Panc1 (cell line): ENCODE data around the gene ADK. TPM values are rescaled to one million over a fixed set of nuclear protein-coding genes. Genes with fewer than 3 reads are reported as not detected.

ENCODE experiments used
- ATAC-seq: fragments of 200-7000 bp; cut with Tn5 transposase; 2 replicates; pipeline ENCODE4 v1.9.1; 2020; ENCODE audit warnings: mild to moderate bottlenecking, moderate library complexity
- BruUV-seq: library from RNA; stranded (reverse); fragments of 400-500 nt; replicated peaks from 2 replicates; lab custom pipeline; 2021; lab: Mats Ljungman, UMichigan
- CTCF ChIA-PET: fragments of 300-600 bp; sonication (Branson Sonifier 250); formaldehyde crosslinking; loops from one replicate; lab custom pipeline; 2022; ENCODE audit warnings: antibody characterized with exemption; lab: Charles Lee
- POLR2A ChIA-PET: fragments of 300-600 bp; sonication (Branson Sonifier 250); formaldehyde crosslinking; loops from one replicate; lab custom pipeline; 2022; ENCODE audit warnings: antibody characterized with exemption; lab: Charles Lee
- DNase-seq: peaks from one replicate; pipeline ENCODE4 v3.0.0-alpha.2; 2010; ENCODE audit warnings: low read depth, low spot score
- H3K27ac ChIP-seq: 2 replicates; pipeline ENCODE4 v1.5.1; 2011; ENCODE audit warnings: mild to moderate bottlenecking, low read length, inconsistent platforms
- H3K27me3 ChIP-seq: fragments of 200-500 bp; sonication (Bioruptor generic); 2 replicates; pipeline ENCODE4 v1.6.0; 2014; ENCODE audit warnings: low read length, inconsistent platforms; ENCODE audit not compliant: control insufficient read depth, insufficient read depth
- H3K36me3 ChIP-seq: fragments of 200-500 bp; sonication (Bioruptor generic); 2 replicates; pipeline ENCODE4 v1.5.1; 2014; ENCODE audit warnings: inconsistent platforms, mild to moderate bottlenecking, low read length, moderate library complexity; ENCODE audit not compliant: control insufficient read depth, insufficient read depth
- H3K4me1 ChIP-seq: 2 replicates; pipeline ENCODE4 v1.5.1; 2011; ENCODE audit warnings: inconsistent platforms, mild to moderate bottlenecking, low read length, moderate library complexity; ENCODE audit not compliant: control insufficient read depth, insufficient read depth
- H3K4me3 ChIP-seq, 2 experiments: 2 replicates each; pipeline ENCODE4 v1.5.1; 2011 to 2012; ENCODE audit warnings: low read depth in 2 of 2, low read length in 2 of 2, mild to moderate bottlenecking in 2 of 2, inconsistent platforms in 1 of 2, moderate library complexity in 1 of 2
- H3K9me3 ChIP-seq: fragments of 200-500 bp; sonication (Bioruptor generic); 2 replicates; pipeline ENCODE4 v1.5.1; 2014; ENCODE audit warnings: low read depth, mild to moderate bottlenecking, inconsistent platforms, low read length, moderate library complexity; ENCODE audit not compliant: control insufficient read depth, insufficient read depth
- CTCF ChIP-seq: fragments of 450-650 bp; IDR thresholded peaks from 2 replicates; pipeline ENCODE4 v1.5.1; 2017; ENCODE audit warnings: mild to moderate bottlenecking
- POLR2AphosphoS5 ChIP-seq: IDR thresholded peaks from 2 replicates; pipeline ENCODE4 v1.6.1; 2012; ENCODE audit warnings: mild to moderate bottlenecking, low read depth, low read length, moderate library complexity
- REST ChIP-seq, 2 experiments: IDR thresholded peaks; 2 replicates each; pipeline ENCODE4 v1.6.1; 2011 to 2012; ENCODE audit warnings: low read depth in 2 of 2, control low read depth in 1 of 2, low read length in 1 of 2, mild to moderate bottlenecking in 1 of 2, moderate library complexity in 1 of 2; ENCODE audit not compliant: insufficient read depth in 1 of 2
- SIN3A ChIP-seq: IDR thresholded peaks from 2 replicates; pipeline ENCODE4 v1.6.1; 2012; ENCODE audit warnings: low read depth, mild to moderate bottlenecking, low read length, moderate library complexity, borderline replicate concordance; ENCODE audit not compliant: insufficient read depth
- TCF7L2 ChIP-seq: IDR thresholded peaks from 2 replicates; pipeline ENCODE4 v1.6.1; 2011; ENCODE audit warnings: mild to moderate bottlenecking, low read depth, low read length, inconsistent platforms
- in situ Hi-C: cut with HindIII; loops from 2 replicates; pipeline ENCODE4 v1.10.0; 2016; ENCODE audit warnings: low sequenced_read_pairs, low pct_unique_long_range_greater_than_20kb
- intact Hi-C: fragments of 100-400 bp; cut with micrococcal nuclease; formaldehyde crosslinking; loops from one replicate; pipeline ENCODE4 v1.10.0; 2022; ENCODE audit not compliant: unreplicated experiment
- total RNA-seq: library from RNA; stranded (reverse); gene quantifications from one replicate; pipeline ENCODE4 v1.2.1, GENCODE V29; 2021; ENCODE audit not compliant: unreplicated experiment

The ADK gene
- total RNA-seq, 1 experiment from 2014 or later = 64.5 TPM

- BruUV-seq = no TSS peak
- CTCF ChIA-PET = no interaction called here
- POLR2A ChIA-PET = no interaction called here
These were observed 451.6 kb downstream of the ADK start for GRCh38 chr10:74602576-74602975.

GRCh38 chr10:74610299-74610698 lies 459.3 kb downstream of the ADK start:
- Histone ChIP-seq H3K4me3 (no peak overlapping the region), H3K27ac (no peak overlapping the region), H3K36me3 (no peaks in the 10 kb centered on the region), H3K4me1 (no peaks in the 10 kb centered on the region), H3K9me3 (no peaks in the 10 kb centered on the region), H3K27me3 (no peaks in the 10 kb centered on the region)
- intact Hi-C loops (no loop called here), in situ Hi-C loops (no loop called here)
- ChIA-PET POLR2A (no interaction called here), CTCF (no interaction called here)
- no peak for ATAC-seq
- no TSS peak for BruUV-seq
- no peak for DNase-seq
- TF ChIP-seq TCF7L2 (no peak), CTCF (no peak), SIN3A (no peak), POLR2AphosphoS5 (no peak), REST (IDR thresholded peaks at IDR 0.05; ENCODE audit: insufficient read depth in 1 of 2, low read depth in 2 of 2, low read length in 1 of 2) (no peak)

More at GRCh38 chr10:74602576-74602975, 451.6 kb downstream of the ADK start:
- Histone ChIP-seq H3K9me3 (no peaks in the 10 kb centered on the region), H3K4me1 (no peaks in the 10 kb centered on the region), H3K4me3 (no peak overlapping the region), H3K27me3 (no peaks in the 10 kb centered on the region), H3K27ac (no peak overlapping the region), H3K36me3 (no peaks in the 10 kb centered on the region)
- DNase-seq = no peak
- no peak for ATAC-seq
- in situ Hi-C loops (no loop called here), intact Hi-C loops (no loop called here)
- TF ChIP-seq POLR2AphosphoS5 = no peak
- no peak for TF ChIP-seq SIN3A
- TF ChIP-seq REST (IDR thresholded peaks at IDR 0.05; ENCODE audit: insufficient read depth in 1 of 2, low read depth in 2 of 2, low read length in 1 of 2) = no peak
- no peak for TF ChIP-seq CTCF
- no peak for TF ChIP-seq TCF7L2
